ENCODE data around the gene ATXN10.

GRCh38 chr22:45793161-45793560, 121.5 kb downstream of the ATXN10 start:
- TF ChIP-seq POLR2A (IDR thresholded peaks at IDR 0.05) (no peak), CTCF (IDR thresholded peaks at IDR 0.05) (no peak)
